ENCODE data around the gene CAPN7. TPM values are rescaled to one million over a fixed set of nuclear protein-coding genes. Genes with fewer than 3 reads are reported as not detected.
"Not testable (repeated sequence)": the region's sequence is repeated elsewhere in the genome, so short reads cannot be mapped to it uniquely, and the experiment has no call there.

The CAPN7 gene
- total and polyA plus RNA-seq, 2 donors (not counting 1 experiment from before 2014, with no cell fraction given) = 25.9 to 38.0 TPM

DNA sequence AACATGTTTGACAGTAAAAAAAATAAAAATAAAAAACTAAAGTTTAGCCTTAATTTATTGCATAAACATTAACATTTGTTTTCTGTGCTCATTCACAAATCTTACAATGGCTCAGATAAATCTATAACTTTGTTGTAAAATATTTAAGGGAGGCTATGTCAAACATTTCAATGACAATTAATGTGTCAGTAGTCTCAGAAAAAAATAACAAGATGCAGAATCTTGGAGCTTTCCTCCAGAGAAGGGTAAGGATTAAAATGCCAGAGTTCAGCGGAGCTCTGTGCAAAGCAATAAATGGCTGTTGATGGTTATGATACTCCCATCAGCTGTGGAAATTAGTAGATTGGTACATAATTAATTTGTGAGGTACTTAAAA, 20.0 kb upstream of the CAPN7 start:
- H3K79me2 ChIP-seq (ENCODE audit: control insufficient read depth, insufficient read depth, low read length) = no peaks in the 10 kb centered on the region
- H3K9ac ChIP-seq (ENCODE audit: insufficient read depth, low read length) = no peak overlapping the region
- no peaks in the 10 kb centered on the region for H3K36me3 ChIP-seq (ENCODE audit: control insufficient read depth, insufficient read depth, low read length)
- TF ChIP-seq EZH2 (IDR thresholded peaks at IDR 0.05; ENCODE audit: low read length, missing control alignments) = no peak
- TF ChIP-seq, protein P1, sequence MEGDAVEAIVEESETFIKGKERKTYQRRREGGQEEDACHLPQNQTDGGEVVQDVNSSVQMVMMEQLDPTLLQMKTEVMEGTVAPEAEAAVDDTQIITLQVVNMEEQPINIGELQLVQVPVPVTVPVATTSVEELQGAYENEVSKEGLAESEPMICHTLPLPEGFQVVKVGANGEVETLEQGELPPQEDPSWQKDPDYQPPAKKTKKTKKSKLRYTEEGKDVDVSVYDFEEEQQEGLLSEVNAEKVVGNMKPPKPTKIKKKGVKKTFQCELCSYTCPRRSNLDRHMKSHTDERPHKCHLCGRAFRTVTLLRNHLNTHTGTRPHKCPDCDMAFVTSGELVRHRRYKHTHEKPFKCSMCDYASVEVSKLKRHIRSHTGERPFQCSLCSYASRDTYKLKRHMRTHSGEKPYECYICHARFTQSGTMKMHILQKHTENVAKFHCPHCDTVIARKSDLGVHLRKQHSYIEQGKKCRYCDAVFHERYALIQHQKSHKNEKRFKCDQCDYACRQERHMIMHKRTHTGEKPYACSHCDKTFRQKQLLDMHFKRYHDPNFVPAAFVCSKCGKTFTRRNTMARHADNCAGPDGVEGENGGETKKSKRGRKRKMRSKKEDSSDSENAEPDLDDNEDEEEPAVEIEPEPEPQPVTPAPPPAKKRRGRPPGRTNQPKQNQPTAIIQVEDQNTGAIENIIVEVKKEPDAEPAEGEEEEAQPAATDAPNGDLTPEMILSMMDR (conservative IDR thresholded peaks at IDR 0.05 in 1 of 2, IDR thresholded peaks at IDR 0.05 in 1 of 2; ENCODE audit: low read depth in 1 of 2, low read length in 2 of 2) = no peak
- H4K20me1 ChIP-seq (ENCODE audit: control insufficient read depth, extremely low read depth, insufficient read depth, low read length) = no peaks in the 10 kb centered on the region
- H3K27ac ChIP-seq (ENCODE audit: insufficient read depth, low read length) = no peak overlapping the region
- H3K4me3 ChIP-seq (replicated peaks in 1 of 4; ENCODE audit: control extremely low read depth in 1 of 4, insufficient read depth in 1 of 4, low read depth in 3 of 4, low read length in 4 of 4) = no peak overlapping the region
- no peak overlapping the region for H2AFZ ChIP-seq (ENCODE audit: low read length)
- no peaks in the 10 kb centered on the region for H3K9me3 ChIP-seq (ENCODE audit: control insufficient read depth, insufficient read depth, low read depth, low read length)
- no peak for DNase-seq (ENCODE audit: low read depth in 2 of 2)
- no peaks in the 10 kb centered on the region for H3K27me3 ChIP-seq (ENCODE audit: control insufficient read depth, insufficient read depth, low read length)
- H3K4me2 ChIP-seq (ENCODE audit: extremely low read depth, insufficient read depth, low read length) = no peak overlapping the region
- H3K4me1 ChIP-seq (ENCODE audit: control insufficient read depth, extremely low read depth, insufficient read depth, low read length) = no peaks in the 10 kb centered on the region

DNA sequence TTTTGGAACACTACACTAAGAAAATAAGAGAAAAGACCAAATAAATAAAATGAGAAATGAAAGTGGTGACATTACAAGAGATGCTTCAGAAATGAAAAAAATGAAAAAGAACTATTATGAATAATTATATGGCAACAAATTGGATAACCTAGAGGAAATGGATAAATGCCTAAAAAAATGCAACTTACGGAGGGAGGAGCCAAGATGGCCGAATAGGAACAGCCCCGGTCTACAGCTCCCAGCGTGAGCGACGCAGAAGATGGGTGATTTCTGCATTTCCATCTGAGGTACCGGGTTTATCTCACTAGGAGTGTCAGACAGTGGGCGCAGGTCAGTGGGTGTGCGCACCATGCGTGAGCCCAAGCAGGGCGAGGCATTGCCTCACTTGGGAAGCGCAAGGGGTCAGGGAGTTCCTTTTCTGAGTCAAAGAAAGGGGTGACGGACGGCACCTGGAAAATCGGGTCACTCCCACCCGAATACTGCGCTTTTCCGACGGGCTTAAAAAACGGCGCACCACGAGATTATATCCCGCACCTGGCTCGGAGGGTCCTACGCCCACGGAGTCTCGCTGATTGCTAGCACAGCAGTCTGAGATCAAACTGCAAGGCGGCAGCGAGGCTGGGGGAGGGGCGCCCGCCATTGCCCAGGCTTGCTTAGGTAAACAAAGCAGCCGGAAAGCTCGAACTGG, 19.4 kb upstream of the CAPN7 start:
- not testable (repeated sequence) for H3K79me2 ChIP-seq (ENCODE audit: control insufficient read depth, insufficient read depth, low read length); H3K27ac ChIP-seq (ENCODE audit: insufficient read depth, low read length); H4K20me1 ChIP-seq (ENCODE audit: control insufficient read depth, extremely low read depth, insufficient read depth, low read length); H3K4me2 ChIP-seq (ENCODE audit: extremely low read depth, insufficient read depth, low read length); H3K9ac ChIP-seq (ENCODE audit: insufficient read depth, low read length); H2AFZ ChIP-seq (ENCODE audit: low read length); H3K4me3 ChIP-seq (replicated peaks in 1 of 4; ENCODE audit: control extremely low read depth in 1 of 4, insufficient read depth in 1 of 4, low read depth in 3 of 4, low read length in 4 of 4); DNase-seq (ENCODE audit: low read depth in 2 of 2); H3K27me3 ChIP-seq (ENCODE audit: control insufficient read depth, insufficient read depth, low read length); H3K9me3 ChIP-seq (ENCODE audit: control insufficient read depth, insufficient read depth, low read depth, low read length); H3K36me3 ChIP-seq (ENCODE audit: control insufficient read depth, insufficient read depth, low read length); H3K4me1 ChIP-seq (ENCODE audit: control insufficient read depth, extremely low read depth, insufficient read depth, low read length)

DNA sequence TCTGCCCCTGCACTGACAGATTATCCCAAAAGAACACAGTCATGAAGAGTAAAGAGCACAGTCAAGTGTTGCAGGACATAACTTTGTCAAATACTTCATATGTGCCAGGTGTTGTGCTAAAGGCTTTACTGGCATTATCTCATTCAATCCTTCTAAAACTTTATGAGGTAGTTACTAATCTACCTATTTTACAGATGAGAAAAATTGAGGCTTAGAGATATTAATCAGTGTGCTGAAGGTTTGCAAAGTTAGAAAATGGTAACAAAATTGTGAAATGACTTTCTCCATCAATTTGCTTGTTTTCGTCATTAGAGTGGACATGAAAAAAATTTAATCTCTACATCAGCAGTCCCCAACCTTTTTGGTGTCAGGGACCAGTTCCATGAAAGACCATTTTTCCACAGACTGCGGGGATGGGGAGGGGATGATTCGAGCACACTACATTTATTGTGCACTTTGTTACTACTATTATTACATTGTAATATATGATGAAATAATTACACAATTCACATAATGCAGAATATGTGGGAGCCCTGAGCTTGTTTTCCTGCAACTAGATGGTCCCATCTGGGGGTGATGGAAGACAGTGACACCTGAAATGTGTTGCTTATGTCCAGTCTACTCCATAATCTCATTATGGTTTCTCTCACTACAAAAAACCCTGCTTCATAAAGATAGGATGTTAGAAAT, 8.6 kb upstream of the CAPN7 start:
- DNase-seq (ENCODE audit: low read depth in 2 of 2) = no peak
- H3K4me2 ChIP-seq (ENCODE audit: extremely low read depth, insufficient read depth, low read length) = no peak overlapping the region
- no peaks in the 10 kb centered on the region for H4K20me1 ChIP-seq (ENCODE audit: control insufficient read depth, extremely low read depth, insufficient read depth, low read length)
- no peaks in the 10 kb centered on the region for H3K27me3 ChIP-seq (ENCODE audit: control insufficient read depth, insufficient read depth, low read length)
- TF ChIP-seq, protein P1 (conservative IDR thresholded peaks at IDR 0.05 in 1 of 2, IDR thresholded peaks at IDR 0.05 in 1 of 2; ENCODE audit: low read depth in 1 of 2, low read length in 2 of 2) = no peak
- no peak for TF ChIP-seq EZH2 (IDR thresholded peaks at IDR 0.05; ENCODE audit: low read length, missing control alignments)
- H3K4me1 ChIP-seq (ENCODE audit: control insufficient read depth, extremely low read depth, insufficient read depth, low read length) = no peaks in the 10 kb centered on the region
- H3K4me3 ChIP-seq (replicated peaks in 1 of 4; ENCODE audit: control extremely low read depth in 1 of 4, insufficient read depth in 1 of 4, low read depth in 3 of 4, low read length in 4 of 4) = no peak overlapping the region
- no peak overlapping the region for H3K27ac ChIP-seq (ENCODE audit: insufficient read depth, low read length)
- H3K79me2 ChIP-seq (ENCODE audit: control insufficient read depth, insufficient read depth, low read length) = no peaks in the 10 kb centered on the region
- no peaks in the 10 kb centered on the region for H3K36me3 ChIP-seq (ENCODE audit: control insufficient read depth, insufficient read depth, low read length)
- H3K9ac ChIP-seq (ENCODE audit: insufficient read depth, low read length) = no peak overlapping the region
- H2AFZ ChIP-seq (ENCODE audit: low read length) = no peak overlapping the region
- H3K9me3 ChIP-seq (ENCODE audit: control insufficient read depth, insufficient read depth, low read depth, low read length) = no peaks in the 10 kb centered on the region

All from fibroblast of lung (primary cell).